Neutrophil (primary cell): ENCODE results near the gene PALD1.

Experiments
- H3K27ac ChIP-seq: fragments of 200-600 bp; sonication (generic); 2 replicates; pipeline ENCODE4 v1.5.1; 2016; ENCODE audit warnings: mild to moderate bottlenecking, moderate library complexity
- H3K27me3 ChIP-seq: fragments of 200-600 bp; sonication (generic); 2 replicates; pipeline ENCODE4 v1.6.0; 2016; ENCODE audit warnings: mild to moderate bottlenecking
- H3K36me3 ChIP-seq: fragments of 200-600 bp; sonication (generic); 2 replicates; pipeline ENCODE4 v1.5.1; 2017
- H3K4me1 ChIP-seq, 2 experiments: fragments of 200-600 bp in 1 of 2; sonication (generic) in 1 of 2; 1 replicate in 1 of 2; 2 replicates in 1 of 2; pipeline versions ENCODE4 v1.5.1 to v1.6.1; 2013 to 2016; ENCODE audit warnings: low read depth in 1 of 2, low read length in 1 of 2, mild to moderate bottlenecking in 1 of 2, moderate library complexity in 1 of 2; ENCODE audit not compliant: control insufficient read depth in 1 of 2, insufficient read depth in 1 of 2
- H3K4me3 ChIP-seq, 2 experiments: fragments of 200-600 bp in 1 of 2; sonication (generic) in 1 of 2; 1 replicate in 1 of 2; 2 replicates in 1 of 2; pipeline ENCODE4 v1.5.1; 2013 to 2016; ENCODE audit warnings: low read depth in 1 of 2, low read length in 1 of 2, mild to moderate bottlenecking in 1 of 2, moderate library complexity in 1 of 2
- H3K9me3 ChIP-seq: fragments of 200-600 bp; sonication (generic); 2 replicates; pipeline ENCODE4 v1.5.1; 2016
- CTCF ChIP-seq: fragments of 200-600 bp; sonication (generic); IDR thresholded peaks from 2 replicates; pipeline ENCODE4 v1.5.1; 2016; ENCODE audit warnings: antibody characterized with exemption

Gene PALD1

GRCh38 chr10:70512149-70512639 lies 33.6 kb downstream of the PALD1 start:
- Histone ChIP-seq H3K36me3 (no peaks in the 10 kb centered on the region), H3K4me1 (no peaks in the 10 kb centered on the region), H3K27ac (no peak overlapping the region), H3K27me3 (peaks cover 7% of the 10 kb centered on the region), H3K4me3 (no peak overlapping the region), H3K9me3 (no peaks in the 10 kb centered on the region)
- TF ChIP-seq CTCF = no peak

- Histone ChIP-seq H3K4me3 (no peak overlapping the region), H3K27me3 (peaks cover 5% of the 10 kb centered on the region), H3K27ac (no peak overlapping the region), H3K4me1 (no peaks in the 10 kb centered on the region), H3K9me3 (no peaks in the 10 kb centered on the region), H3K36me3 (no peaks in the 10 kb centered on the region)
- TF ChIP-seq CTCF = no peak
Measured at GRCh38 chr10:70513848-70514309, 35.3 kb downstream of the PALD1 start.

GRCh38 chr10:70514591-70514990 lies 36.0 kb downstream of the PALD1 start:
- Histone ChIP-seq H3K27me3 (no peaks in the 10 kb centered on the region), H3K4me1 (no peaks in the 10 kb centered on the region)
- no peak for TF ChIP-seq CTCF

GRCh38 chr10:70515035-70515667 lies 36.6 kb downstream of the PALD1 start:
- Histone ChIP-seq H3K36me3 (no peaks in the 10 kb centered on the region), H3K4me3 (no peak overlapping the region), H3K9me3 (no peaks in the 10 kb centered on the region), H3K27me3 (no peaks in the 10 kb centered on the region), H3K27ac (no peak overlapping the region), H3K4me1 (no peaks in the 10 kb centered on the region)
- no peak for TF ChIP-seq CTCF

More at GRCh38 chr10:70514591-70514990, 36.0 kb downstream of the PALD1 start:
- Histone ChIP-seq H3K36me3 (no peaks in the 10 kb centered on the region), H3K27ac (no peak overlapping the region), H3K4me3 (no peak overlapping the region), H3K9me3 (no peaks in the 10 kb centered on the region)

GRCh38 chr10:70518695-70519094 lies 40.1 kb downstream of the PALD1 start:
- TF ChIP-seq CTCF = no peak
- H3K27me3 ChIP-seq = no peaks in the 10 kb centered on the region
- no peaks in the 10 kb centered on the region for H3K9me3 ChIP-seq
- no peak overlapping the region for H3K4me3 ChIP-seq
- no peak overlapping the region for H3K27ac ChIP-seq
- no peaks in the 10 kb centered on the region for H3K4me1 ChIP-seq
- no peaks in the 10 kb centered on the region for H3K36me3 ChIP-seq
